Activated CD8-positive, alpha-beta memory T cell treated with anti-CD3 and anti-CD28 coated beads for 36 hours (primary cell): Measurements from ENCODE around the gene CLIC4. TPM values are rescaled to one million over a fixed set of nuclear protein-coding genes. Genes with fewer than 3 reads are reported as not detected.

ENCODE experiments used
- CTCF ChIA-PET: fragments of 350-600 bp; sonication (Branson Sonifier 250); formaldehyde crosslinking; loops from one replicate; lab custom pipeline; 2021; ENCODE audit warnings: antibody characterized with exemption; lab: Charles Lee
- POLR2A ChIA-PET: fragments of 350-600 bp; sonication (Branson Sonifier 250); formaldehyde crosslinking; loops from one replicate; lab custom pipeline; 2021; ENCODE audit warnings: antibody characterized with exemption; lab: Charles Lee
- total RNA-seq, 2 experiments: library from RNA; stranded (reverse); gene quantifications; one replicate each; pipeline ENCODE4 v1.2.3, GENCODE V29; 2021

CLIC4 gene
- total RNA-seq, 2 experiments from 2014 or later = 20.7 to 21.0 TPM

DNA sequence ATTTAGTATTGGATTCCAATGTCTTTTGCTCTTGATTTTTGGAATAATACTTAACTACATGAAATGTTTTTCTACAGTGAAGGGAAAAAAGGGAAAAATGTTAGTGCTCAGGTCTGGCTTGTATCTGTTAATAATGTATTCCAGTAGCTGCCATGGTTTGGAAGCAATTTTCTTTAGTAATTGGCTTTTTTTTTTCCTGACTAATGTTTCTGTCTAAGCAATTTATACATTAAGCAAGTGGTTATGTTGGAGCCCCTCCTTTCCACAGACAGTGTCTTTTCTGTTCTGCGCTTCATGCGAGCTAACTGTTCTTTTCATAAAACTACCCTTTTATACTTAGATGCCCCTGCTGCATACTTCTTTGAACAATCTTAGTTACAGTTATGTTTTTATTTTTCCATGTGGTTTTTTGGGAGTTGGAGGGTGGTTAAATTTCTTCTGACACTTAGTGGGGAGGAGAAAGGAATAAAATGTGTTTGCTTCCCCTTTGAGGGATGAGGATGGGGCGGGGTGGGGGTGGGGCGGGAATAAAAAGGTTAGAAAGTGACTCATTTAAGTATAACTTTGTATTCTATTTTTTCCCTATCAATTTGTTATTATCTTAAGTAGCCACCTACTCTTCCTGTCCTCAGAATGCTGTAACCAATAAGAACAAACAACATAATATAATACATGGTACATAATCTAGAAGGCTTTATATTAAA is 83.1 kb downstream of the CLIC4 start:
- ChIA-PET CTCF (interaction anchor here (5.7 kb wide), 1 partner anchor 139 kb away, joined by 57 read pairs; no protein-coding TSS in a partner anchor), POLR2A (interaction anchor here (0.6 kb wide), 1 partner anchor 24 kb away, joined by 6 read pairs; no protein-coding TSS in a partner anchor)

DNA sequence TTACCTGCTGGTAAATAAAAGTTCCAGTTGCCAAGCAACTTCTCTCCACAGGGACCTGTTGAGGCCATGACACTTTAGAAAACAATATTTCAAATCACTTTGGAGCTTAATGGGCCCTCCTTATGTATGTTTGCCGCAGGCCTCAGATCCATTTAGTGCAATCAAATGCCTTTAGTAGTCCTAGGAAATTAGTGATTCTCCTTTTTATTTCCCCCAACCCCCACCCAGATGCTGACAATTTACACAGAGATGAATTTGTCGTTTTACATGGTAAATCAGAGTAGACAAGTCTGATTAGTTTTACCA is 83.6 kb downstream of the CLIC4 start:
- CTCF ChIA-PET = interaction anchor here (5.7 kb wide), 1 partner anchor 140 kb away, joined by 57 read pairs; no protein-coding TSS in a partner anchor
- POLR2A ChIA-PET = no interaction called here

DNA sequence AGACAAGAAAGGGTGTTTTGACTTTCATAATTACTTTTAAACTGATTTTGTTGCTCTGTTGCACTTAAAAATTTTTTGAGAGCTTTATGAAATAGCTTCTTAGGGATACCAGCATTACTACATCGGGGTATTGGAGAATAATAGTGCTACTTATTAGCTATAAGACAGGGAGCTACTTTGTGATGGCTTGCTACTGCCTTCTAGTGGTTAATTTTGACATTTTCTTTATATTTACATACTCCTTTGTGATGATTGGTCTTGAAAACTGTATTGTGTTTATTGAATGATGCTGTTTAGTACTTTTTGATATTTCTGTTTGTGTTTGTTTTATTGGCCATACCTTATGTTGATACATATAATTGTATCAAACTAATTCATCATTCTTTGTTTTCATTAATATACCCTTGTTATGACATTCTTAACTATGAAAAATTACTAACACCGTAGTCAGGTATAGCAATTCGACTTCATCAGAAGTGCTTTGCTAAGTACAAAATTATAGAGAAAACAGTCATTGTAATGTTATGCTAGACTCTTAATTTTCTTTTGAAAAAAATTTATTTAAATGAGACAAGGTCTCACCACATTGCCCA is 85.5 kb downstream of the CLIC4 start:
- ChIA-PET CTCF (interaction anchor here (0.5 to 5.7 kb wide), 8 partner anchors 86 to 150 kb away, joined by 3 to 57 read pairs (median 4); partner anchors contain the start of gene CLIC4), POLR2A (no interaction called here)

DNA sequence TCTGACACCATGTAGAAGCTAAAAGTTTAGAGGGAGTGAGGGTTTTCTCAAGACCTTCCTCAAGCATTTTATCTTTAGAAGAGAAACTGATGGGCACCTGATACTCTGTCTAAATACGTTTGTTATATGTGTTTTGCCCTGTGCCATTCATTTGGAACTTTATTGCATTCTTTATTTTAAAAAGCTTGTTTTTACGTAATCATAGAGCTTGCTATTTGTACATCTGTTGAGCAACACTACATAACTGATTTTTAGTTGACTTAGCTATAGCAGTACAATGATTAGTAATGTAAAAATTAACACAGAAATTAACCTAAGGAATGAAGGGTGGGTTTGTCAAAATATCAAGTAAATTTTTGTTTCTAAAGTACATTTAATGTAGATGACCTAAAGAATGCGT is 96.3 kb downstream of the CLIC4 start:
- CTCF ChIA-PET = no interaction called here
- POLR2A ChIA-PET = no interaction called here

DNA sequence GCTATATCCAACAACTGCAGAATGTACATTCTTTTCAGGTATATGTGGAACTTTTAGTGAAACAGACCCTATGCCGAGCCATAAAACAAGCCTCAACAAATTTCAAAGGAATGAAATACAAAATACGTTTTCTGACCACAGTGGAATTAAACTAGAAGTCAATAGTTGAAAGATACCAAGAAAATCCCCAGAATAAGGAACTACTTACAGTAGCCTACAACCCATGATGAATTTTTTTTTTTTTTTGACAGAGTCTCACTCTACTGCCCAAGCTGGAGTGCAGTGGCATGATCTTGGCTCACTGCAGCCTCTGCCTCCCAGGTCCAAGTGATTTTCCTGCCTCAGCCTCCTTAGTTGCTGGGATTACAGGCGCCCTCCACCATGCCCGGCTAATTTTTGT is 101.4 kb downstream of the CLIC4 start:
- ChIA-PET POLR2A (no interaction called here), CTCF (interaction anchor here (1.7 to 3.0 kb wide), 2 partner anchors 52 to 191 kb away, joined by 8 to 17 read pairs; no protein-coding TSS in a partner anchor)

DNA sequence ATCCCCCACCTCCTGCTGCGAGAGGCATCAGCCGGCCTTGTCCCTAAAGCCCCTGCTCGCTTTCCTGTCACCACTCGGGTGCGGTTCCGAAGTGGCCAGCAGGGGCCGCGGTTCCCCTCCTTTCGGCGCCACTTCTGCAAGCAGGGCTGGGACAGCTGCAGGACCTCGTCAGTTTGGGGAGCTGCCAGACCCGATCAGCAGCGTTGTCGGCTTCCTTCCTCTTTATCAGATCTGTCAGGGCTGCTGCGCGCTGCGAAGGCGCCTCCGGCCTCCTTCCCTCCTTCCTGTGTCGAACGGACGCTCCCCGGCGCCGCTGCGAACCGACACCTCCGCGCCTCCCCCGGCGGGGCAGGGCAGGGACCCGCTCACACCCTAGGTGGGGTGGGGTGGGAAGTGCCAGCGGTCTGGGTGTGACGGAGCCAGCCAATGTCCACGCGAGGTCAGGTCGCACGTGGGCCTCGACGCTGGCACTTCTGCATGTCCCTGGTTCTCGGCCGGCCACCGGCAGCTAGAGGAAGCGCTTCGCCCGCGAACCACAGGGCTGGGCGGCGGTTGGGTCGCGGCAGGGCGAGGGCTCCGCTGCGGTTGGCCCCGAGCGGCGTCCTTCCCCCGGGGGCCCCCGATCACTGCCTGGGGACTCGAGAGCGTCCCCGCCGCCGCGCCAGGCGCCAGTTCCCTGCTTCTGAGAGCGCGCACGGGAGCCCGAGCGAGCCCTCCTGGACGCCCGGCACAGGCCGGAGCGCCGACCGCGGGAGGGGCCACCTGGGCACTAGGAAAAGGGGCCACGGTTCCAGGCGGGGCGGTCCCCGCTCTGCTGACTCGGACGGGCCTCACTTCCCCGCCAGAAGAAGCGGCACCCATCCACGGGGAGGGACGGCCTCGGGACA is 103.0 kb downstream of the CLIC4 start:
- ChIA-PET POLR2A (no interaction called here), CTCF (interaction anchor here (0.6 to 3.0 kb wide), 18 partner anchors 11 to 358 kb away, joined by 3 to 17 read pairs (median 4); partner anchors contain the start of gene CLIC4)

DNA sequence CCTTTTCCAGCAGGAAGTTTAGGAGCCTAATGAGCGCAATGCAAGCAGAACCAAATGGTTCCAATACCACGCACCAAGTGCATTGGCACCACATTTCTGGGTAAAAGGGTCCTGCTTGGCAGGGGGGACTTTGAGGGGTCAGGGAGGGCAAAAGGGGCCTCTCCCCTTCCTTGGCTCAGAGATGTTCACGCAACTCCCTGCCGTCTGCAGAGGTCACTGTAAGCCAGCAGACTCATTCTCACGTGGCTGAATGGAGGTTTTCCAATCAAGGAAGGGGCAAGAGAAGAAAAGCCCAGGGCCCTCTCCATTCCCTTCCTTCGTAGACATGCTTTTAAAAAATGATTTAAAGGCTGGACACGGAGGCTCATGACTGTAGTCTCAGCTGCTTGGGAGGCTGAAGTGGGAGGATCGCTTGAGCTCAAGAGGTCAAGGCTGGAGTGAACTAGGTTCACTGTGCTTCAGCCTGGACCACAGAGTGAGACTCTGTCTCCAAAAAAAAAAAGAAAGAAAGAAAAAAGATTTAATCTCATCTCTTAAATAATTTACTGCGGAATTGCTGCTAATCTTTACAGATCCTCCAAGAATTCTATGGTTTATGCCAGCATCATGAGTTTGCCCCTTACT is 104.5 kb downstream of the CLIC4 start:
- POLR2A ChIA-PET = interaction anchor here (1.0 kb wide), 1 partner anchor 49 kb away, joined by 3 read pairs; no protein-coding TSS in a partner anchor
- CTCF ChIA-PET = interaction anchor here (0.5 to 2.4 kb wide), 9 partner anchors 25 to 255 kb away, joined by 3 to 8 read pairs (median 3); partner anchors contain the start of gene RUNX3

DNA sequence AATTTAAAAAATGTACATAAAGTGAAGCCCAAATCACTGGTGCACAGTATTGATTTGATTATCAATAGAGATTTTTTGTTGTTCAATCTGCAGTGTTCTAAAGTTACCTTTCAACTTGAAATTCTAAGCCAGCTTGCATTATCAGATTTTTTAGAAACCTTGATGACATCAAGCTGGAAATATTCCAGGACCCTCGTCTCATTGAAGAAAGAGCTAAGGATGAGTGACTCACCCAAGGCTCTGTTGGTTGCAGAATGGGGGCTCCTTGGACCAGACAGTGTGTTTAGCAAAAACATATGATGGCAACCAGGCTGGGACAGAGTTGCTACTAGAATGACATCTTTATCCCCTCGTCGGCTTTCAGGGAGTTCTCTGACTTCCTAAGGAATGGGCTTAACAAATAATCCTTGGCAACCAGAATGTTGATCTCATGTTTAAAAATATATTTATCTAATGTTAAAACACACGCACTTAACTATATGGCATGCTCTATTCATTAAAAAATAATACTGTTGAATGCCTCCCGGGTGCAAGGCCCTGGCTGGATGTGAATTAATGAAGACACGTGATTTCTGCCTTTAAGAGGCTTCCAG is 105.2 kb downstream of the CLIC4 start:
- POLR2A ChIA-PET = interaction anchor here (0.7 to 1.0 kb wide), 2 partner anchors 48 to 100 kb away, joined by 3 to 4 read pairs; no protein-coding TSS in a partner anchor
- CTCF ChIA-PET = interaction anchor here (0.7 to 1.3 kb wide), 3 partner anchors 42 to 252 kb away, joined by 3 to 4 read pairs (median 3); partner anchors contain the start of gene RUNX3

DNA sequence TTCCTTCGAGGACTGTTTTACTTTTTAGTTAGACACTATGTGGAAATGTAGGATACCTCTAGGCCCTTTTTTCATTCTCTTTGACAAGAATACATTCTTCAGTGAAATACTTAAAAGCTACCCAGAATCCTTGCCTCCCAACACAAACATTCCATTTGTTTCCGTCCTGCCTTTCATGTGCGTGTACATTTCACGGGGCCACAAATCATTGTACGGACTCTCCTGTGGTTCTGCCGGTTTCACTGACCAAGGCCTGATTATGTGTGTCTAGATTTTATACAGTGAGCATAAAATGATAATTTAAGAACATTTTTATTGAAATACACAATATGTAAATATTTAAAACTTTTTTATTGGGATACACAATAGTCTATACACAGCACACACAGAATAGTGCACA is 108.4 kb downstream of the CLIC4 start:
- POLR2A ChIA-PET = no interaction called here
- CTCF ChIA-PET = no interaction called here

DNA sequence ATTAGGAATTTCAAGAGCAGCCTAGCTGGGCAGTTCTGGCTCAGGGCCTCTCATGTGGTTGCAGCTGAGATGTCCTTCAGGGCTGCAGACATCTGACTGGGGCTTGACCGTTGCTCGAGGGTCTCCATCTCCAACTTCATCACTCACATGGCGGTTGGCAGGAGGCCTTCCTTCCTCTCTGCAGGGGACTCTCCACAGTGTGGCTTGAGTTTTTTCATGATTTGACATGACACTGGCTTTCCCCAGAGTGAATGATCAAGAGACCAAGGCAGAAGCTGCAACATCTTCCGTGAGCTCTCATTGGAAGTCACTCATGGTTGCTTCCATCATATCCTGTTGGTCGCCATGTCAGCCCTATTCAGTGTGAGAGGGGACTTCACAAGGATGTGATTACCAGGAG is 110.2 kb downstream of the CLIC4 start:
- ChIA-PET POLR2A (no interaction called here), CTCF (no interaction called here)

DNA sequence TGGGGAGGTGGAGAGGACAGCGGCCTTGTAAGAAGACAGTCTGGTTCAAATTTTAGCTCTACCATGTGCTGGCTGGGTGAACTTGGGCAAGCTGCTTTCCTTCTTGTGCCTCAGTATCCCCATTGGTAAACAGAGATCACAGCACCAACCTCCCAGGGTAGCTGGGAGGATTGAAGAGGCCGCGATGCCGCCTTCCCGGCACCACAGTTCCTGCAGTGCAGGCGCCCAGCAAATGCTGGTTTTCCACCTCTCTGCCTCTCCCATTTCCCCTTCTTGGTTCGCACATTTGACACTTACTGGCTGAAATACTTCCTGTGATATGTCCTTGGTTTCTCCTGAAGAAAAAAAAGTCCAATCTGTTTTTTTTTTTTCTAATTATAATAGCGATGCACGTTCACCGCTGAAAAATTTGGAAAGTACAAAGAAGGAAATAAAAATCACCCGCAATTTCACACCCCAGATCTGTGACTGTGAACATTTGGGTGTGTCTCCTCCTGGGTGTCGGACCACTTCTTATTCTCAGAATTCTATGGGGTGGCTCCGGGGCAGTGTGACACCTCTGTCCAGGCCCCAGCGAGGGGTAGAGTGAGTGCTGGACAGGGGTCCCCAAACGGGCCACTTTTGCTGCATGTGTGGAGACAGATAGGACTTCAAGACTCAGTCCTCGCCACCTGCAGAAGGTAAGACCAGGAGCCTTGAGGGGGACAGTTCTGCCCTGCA is 111.7 kb downstream of the CLIC4 start:
- ChIA-PET CTCF (interaction anchor here (1.2 kb wide), 1 partner anchor 11 kb away, joined by 3 read pairs; no protein-coding TSS in a partner anchor), POLR2A (no interaction called here)

DNA sequence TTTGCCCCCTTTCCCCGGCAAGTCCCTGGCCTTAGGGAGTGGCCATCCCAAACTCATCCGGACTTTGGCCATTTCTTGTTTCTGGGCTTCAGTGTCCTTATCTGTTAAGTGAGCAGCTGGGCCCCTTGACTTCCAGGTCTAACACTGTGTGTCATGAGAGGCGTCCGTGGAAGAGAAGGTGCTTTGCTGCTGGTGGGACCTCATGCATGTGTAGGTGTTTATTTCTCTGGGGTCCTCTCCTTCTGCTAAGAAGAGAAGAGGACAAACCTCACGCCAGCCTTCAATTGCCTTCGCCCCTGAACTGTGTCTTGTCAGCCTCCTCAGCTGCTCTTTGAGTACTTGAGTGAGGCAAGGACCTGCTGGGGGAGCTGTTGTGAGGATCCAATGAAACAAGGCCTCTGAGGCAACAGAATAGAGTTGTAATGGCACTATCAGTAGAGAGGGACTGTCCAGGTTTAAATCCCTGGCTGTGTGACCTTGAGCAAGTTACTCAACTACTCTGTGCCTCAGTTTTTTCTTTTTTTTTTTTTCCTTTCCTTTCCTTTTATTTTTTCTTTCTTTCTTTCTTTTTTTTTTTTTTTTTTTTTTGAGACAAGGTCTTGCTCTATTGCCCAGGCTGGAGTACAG is 112.4 kb downstream of the CLIC4 start:
- CTCF ChIA-PET = interaction anchor here (1.2 kb wide), 1 partner anchor 10 kb away, joined by 3 read pairs; no protein-coding TSS in a partner anchor

DNA sequence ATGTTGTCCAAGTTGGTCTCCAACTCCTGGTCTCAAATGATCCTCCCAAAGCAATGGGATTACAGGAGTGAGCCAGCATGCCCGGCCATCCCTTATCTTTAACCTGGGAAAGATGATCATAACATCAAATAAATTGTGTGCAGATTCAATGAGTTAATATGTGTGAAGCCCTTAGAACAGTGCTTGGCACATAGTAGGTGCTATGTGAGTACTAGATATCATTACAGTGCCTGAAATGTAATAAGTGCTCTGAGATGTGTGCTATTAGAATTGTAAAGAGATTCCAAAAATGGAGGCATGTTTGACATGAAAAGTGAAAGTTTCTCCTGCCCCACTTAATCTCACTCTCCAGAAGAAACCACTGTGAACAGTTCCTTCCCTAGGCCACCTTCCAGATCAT is 113.0 kb downstream of the CLIC4 start:
- ChIA-PET CTCF (interaction anchor here (1.2 kb wide), 1 partner anchor 10 kb away, joined by 3 read pairs; no protein-coding TSS in a partner anchor), POLR2A (no interaction called here)

More for the DNA sequence above, 112.4 kb downstream of the CLIC4 start:
- POLR2A ChIA-PET = no interaction called here

DNA sequence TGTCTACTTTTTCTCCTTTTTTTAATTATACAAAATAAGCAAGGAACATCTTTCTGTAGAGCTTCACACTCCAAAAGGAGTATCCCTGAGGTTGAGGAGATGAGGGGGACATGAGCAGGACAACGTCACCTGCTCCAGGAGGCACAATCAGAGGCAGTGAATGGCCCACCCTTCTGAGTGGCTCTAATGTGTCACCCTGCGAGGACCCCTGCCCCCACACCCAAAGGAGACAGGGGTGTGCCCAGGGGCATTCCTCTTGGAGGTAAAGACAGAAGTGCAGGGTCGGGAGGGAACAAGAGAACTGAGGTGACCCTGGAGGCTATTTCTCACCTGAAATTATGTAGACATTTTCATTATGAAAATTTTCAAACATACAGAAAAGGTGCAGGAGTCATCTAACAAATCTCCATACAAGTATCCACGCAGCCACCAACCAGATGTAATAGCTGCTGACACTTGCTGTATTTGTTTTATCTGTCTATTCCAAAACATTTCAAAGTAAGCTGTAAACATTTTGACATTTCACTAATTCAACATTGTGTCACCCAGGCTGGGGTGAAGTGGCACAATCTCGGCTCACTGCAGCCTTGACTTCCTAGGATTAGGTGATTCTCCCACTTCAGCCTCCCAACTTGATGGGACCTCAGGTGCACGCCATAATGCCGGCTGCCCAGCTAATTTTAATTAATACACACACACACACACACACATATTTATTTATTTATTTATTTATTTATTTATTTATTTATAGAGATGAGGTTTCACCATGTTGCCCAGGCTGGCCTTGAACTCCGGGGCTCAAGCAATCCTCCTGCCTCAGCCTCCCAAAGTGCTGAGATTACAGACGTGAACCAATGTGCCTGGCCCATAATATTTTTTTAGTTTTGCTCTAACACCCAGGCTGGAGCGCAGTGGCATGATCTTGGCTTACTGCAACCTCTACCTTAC is 114.1 kb downstream of the CLIC4 start:
- CTCF ChIA-PET = interaction anchor here (0.6 to 1.0 kb wide), 2 partner anchors 137 to 178 kb away, joined by 3 to 4 read pairs; no protein-coding TSS in a partner anchor
- POLR2A ChIA-PET = no interaction called here

DNA sequence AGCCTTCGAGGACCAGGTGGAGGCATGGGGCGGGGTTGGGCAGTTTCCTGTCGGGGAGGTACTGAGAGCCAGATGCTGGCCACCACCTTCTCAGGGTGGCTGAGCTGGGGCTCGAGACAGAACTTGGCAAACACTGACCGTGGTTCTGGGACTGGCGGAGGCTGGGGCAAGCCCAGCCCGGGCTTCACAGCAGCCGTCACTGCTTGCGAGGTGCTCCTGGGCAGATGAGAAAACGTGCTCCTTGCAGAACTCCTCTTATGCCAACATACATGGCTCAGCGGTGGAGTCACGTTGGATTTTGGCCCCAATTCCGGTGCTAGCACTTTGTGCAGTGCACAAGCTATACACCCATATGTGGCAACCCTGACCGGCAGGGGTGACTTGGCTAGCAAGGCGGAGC is 115.6 kb downstream of the CLIC4 start:
- POLR2A ChIA-PET = no interaction called here
- CTCF ChIA-PET = interaction anchor here (1.0 kb wide), 1 partner anchor 176 kb away, joined by 3 read pairs; no protein-coding TSS in a partner anchor
